22Rv1 (cell line): Measurements from ENCODE around the gene IPO5.

Source experiments
- ZFX ChIP-seq: fragments of 450-650 bp; IDR thresholded peaks from 2 replicates; pipeline ENCODE4 v1.6.1; 2017; ENCODE audit warnings: antibody characterized with exemption, borderline replicate concordance
- TF ChIP-seq, protein P1 (sequence below): fragments of 450-650 bp; IDR thresholded peaks from 2 replicates; pipeline ENCODE4 v1.5.1; 2017; ENCODE audit warnings: mild to moderate bottlenecking

DNA sequence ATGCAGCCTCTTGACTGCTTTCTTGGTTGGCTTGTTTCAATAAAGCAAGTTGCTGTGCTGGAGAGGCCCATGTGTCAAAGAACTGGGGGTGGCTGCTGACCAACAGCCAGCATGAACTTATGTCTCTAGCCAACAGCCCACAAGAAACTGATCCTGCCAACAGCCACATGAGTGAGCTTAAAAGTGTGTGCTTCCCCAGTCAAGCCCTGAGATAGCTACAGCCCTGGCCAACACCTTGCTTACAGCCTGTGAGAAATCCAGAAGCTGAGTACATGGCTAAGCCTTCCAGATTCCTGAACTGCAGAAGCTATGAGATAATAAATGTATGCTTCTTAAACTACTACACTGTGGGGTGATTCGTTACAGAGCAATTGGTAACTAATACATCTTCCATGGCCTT, 38.9 kb upstream of the IPO5 start:
- TF ChIP-seq, protein P1, sequence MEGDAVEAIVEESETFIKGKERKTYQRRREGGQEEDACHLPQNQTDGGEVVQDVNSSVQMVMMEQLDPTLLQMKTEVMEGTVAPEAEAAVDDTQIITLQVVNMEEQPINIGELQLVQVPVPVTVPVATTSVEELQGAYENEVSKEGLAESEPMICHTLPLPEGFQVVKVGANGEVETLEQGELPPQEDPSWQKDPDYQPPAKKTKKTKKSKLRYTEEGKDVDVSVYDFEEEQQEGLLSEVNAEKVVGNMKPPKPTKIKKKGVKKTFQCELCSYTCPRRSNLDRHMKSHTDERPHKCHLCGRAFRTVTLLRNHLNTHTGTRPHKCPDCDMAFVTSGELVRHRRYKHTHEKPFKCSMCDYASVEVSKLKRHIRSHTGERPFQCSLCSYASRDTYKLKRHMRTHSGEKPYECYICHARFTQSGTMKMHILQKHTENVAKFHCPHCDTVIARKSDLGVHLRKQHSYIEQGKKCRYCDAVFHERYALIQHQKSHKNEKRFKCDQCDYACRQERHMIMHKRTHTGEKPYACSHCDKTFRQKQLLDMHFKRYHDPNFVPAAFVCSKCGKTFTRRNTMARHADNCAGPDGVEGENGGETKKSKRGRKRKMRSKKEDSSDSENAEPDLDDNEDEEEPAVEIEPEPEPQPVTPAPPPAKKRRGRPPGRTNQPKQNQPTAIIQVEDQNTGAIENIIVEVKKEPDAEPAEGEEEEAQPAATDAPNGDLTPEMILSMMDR: no peak
- no peak for TF ChIP-seq ZFX
